Measurements from ENCODE around the gene PRELID1. TPM values are rescaled to one million over a fixed set of nuclear protein-coding genes. Genes with fewer than 3 reads are reported as not detected.
"Not testable (repeated sequence)": the region's sequence is repeated elsewhere in the genome, so short reads cannot be mapped to it uniquely, and the experiment has no call there.

Gene PRELID1
- 100 to 1,000 TPM; 157 to 165 TPM for total RNA-seq
- 147 TPM for polyA plus RNA-seq (2013, experiment 1 of 2)
- polyA plus RNA-seq (2013, experiment 2 of 2), result 149 TPM
- long read RNA-seq, experiment 1, transcript PRELID1-201 (5 exons, 1,261 nt), result major isoform, 128 of 145 reads
- long read RNA-seq, experiment 1, partial matches to known transcripts, result 8 of 145 reads
- long read RNA-seq, experiment 1, other reads (novel, unspliced or antisense), result 8 of 145 reads
- long read RNA-seq, experiment 2, transcript PRELID1-201 (5 exons, 1,261 nt), result major isoform, 343 of 355 reads
- long read RNA-seq, experiment 2, partial matches to known transcripts, result 4 of 355 reads
- long read RNA-seq, experiment 2, other reads (novel, unspliced or antisense), result 6 of 355 reads
- long read RNA-seq, experiment 3, transcript PRELID1-201 (5 exons, 1,261 nt), result major isoform, 443 of 476 reads
- long read RNA-seq, experiment 3, partial matches to known transcripts, result 11 of 476 reads
- long read RNA-seq, experiment 3, other reads (novel, unspliced or antisense), result 15 of 476 reads
- long read RNA-seq, experiment 4, partial matches to known transcripts, result 4 of 11 reads
- long read RNA-seq, experiment 4, other reads (novel, unspliced or antisense), result 4 of 11 reads

GRCh38 chr5:177303121-177303924 lies at the start of gene PRELID1, which contains the start of gene RAB24:
Gene PRELID1 (plus strand): TSS chr5:177303799. CDS start chr5:177303986, 187 bp downstream.
Gene RAB24 (minus strand): TSS chr5:177303719. CDS start chr5:177303288, 431 bp downstream.
- peak; percentile 96 for DNase-seq
- H3K36me3 Mint-ChIP-seq (ENCODE audit: low read depth), result peaks cover 29% of the 10 kb centered on the region
- H3K4me1 Mint-ChIP-seq, result peaks cover 40% of the 10 kb centered on the region
- Histone ChIP-seq H3K9ac (ENCODE audit: extremely low read depth, low read length, poor library complexity, severe bottlenecking) (peak within 1 kb of the TSS; percentile 91), H3K4me3 (ENCODE audit: low read length) (peak within 1 kb of the TSS; percentile 99), H3K27ac (ENCODE audit: low read depth, low read length) (no peak within 1 kb of the TSS), H3K36me3 (ENCODE audit: control insufficient read depth, insufficient read depth, low read length) (peaks cover 55% of the 10 kb centered on the region), H3K27me3 (ENCODE audit: control insufficient read depth, insufficient read depth, low read length, poor library complexity, severe bottlenecking) (no peaks in the 10 kb centered on the region), H3K4me1 (ENCODE audit: control insufficient read depth, insufficient read depth, low read length) (peaks cover 20% of the 10 kb centered on the region), H3K9me3 (ENCODE audit: control insufficient read depth, low read length) (no peaks in the 10 kb centered on the region)
- H3K27me3 Mint-ChIP-seq (ENCODE audit: insufficient read depth), result no peaks in the 10 kb centered on the region
- WGBS, 2 experiments (ENCODE audit: insufficient coverage in 1 of 2, insufficient read length in 1 of 2), result 0% methylated on average over 58 to 100 of the region's 100 CpGs
- H3K27ac Mint-ChIP-seq, result peak within 1 kb of the TSS; percentile 94
- H3K9me3 Mint-ChIP-seq, result no peaks in the 10 kb centered on the region
- peak; percentile 49 for TF ChIP-seq CTCF (conservative IDR thresholded peaks at IDR 0.05)
- peak within 1 kb of the TSS; percentile 81 for H3K4me3 Mint-ChIP-seq

- DNase-seq, result no peak
- peaks cover 84% of the 10 kb centered on the region for H3K36me3 Mint-ChIP-seq (ENCODE audit: low read depth)
- H3K27ac ChIP-seq (ENCODE audit: low read depth, low read length), result no peak overlapping the region
- H3K4me1 ChIP-seq (ENCODE audit: control insufficient read depth, insufficient read depth, low read length), result no peaks in the 10 kb centered on the region
- no peaks in the 10 kb centered on the region for H3K4me1 Mint-ChIP-seq
- no peaks in the 10 kb centered on the region for H3K27me3 ChIP-seq (ENCODE audit: control insufficient read depth, insufficient read depth, low read length, poor library complexity, severe bottlenecking)
- H3K4me3 ChIP-seq (ENCODE audit: low read length), result no peak overlapping the region
- no peaks in the 10 kb centered on the region for H3K27me3 Mint-ChIP-seq (ENCODE audit: insufficient read depth)
- no peak overlapping the region for H3K4me3 Mint-ChIP-seq
- WGBS, 2 experiments (ENCODE audit: insufficient coverage in 1 of 2, insufficient read length in 1 of 2), result 92 to 94% methylated on average over 3 to 5 of the region's 5 CpGs
- H3K27ac Mint-ChIP-seq, result peak overlapping the region; percentile 10
- no peak overlapping the region for H3K9ac ChIP-seq (ENCODE audit: extremely low read depth, low read length, poor library complexity, severe bottlenecking)
- no peaks in the 10 kb centered on the region for H3K9me3 Mint-ChIP-seq
- TF ChIP-seq CTCF (conservative IDR thresholded peaks at IDR 0.05), result no peak
- H3K36me3 ChIP-seq (ENCODE audit: control insufficient read depth, insufficient read depth, low read length), result peaks cover 93% of the 10 kb centered on the region
- H3K9me3 ChIP-seq (ENCODE audit: control insufficient read depth, low read length), result no peaks in the 10 kb centered on the region
These were observed 47.3 kb upstream of the PRELID1 start for GRCh38 chr5:177256296-177256695.

- H3K36me3 Mint-ChIP-seq (ENCODE audit: low read depth), result peaks cover 83% of the 10 kb centered on the region
- not testable (repeated sequence) for H3K4me1 Mint-ChIP-seq; H3K4me1 ChIP-seq (ENCODE audit: control insufficient read depth, insufficient read depth, low read length); H3K9ac ChIP-seq (ENCODE audit: extremely low read depth, low read length, poor library complexity, severe bottlenecking); H3K27ac Mint-ChIP-seq; H3K27ac ChIP-seq (ENCODE audit: low read depth, low read length); H3K4me3 Mint-ChIP-seq; H3K4me3 ChIP-seq (ENCODE audit: low read length); H3K9me3 Mint-ChIP-seq; H3K9me3 ChIP-seq (ENCODE audit: control insufficient read depth, low read length); H3K27me3 Mint-ChIP-seq (ENCODE audit: insufficient read depth); DNase-seq; H3K27me3 ChIP-seq (ENCODE audit: control insufficient read depth, insufficient read depth, low read length, poor library complexity, severe bottlenecking)
- peaks cover 94% of the 10 kb centered on the region for H3K36me3 ChIP-seq (ENCODE audit: control insufficient read depth, insufficient read depth, low read length)
- 94 to 96% methylated on average over 7 of the region's 7 CpGs for WGBS, 2 experiments (ENCODE audit: insufficient coverage in 1 of 2, insufficient read length in 1 of 2)
These were observed 44.9 kb upstream of the PRELID1 start for GRCh38 chr5:177258711-177259110.
